Stimulated activated CD4-positive, alpha-beta T cell treated with anti-CD3 and anti-CD28 coated beads, Interleukin-1b, Interleukin-23, amount 100 ng/mL, for 4 hours (primary cell): ENCODE measurements around the gene DUX4.
"Not testable (repeated sequence)": the region's sequence is repeated elsewhere in the genome, so short reads cannot be mapped to it uniquely, and the experiment has no call there.

Experiments used
- DNase-seq, 2 donors: peaks; one replicate each; pipeline ENCODE4 v3.0.0-alpha.2; 2020; ENCODE audit warnings: low read depth in 2 of 2

DUX4 gene

GRCh38 chr4:190173428-190173827 is at the start of gene DUX4:
Gene DUX4 (plus strand): TSS chr4:190173774. CDS start chr4:190173774, 0 bp downstream.
- DNase-seq = not testable (repeated sequence)

DNA sequence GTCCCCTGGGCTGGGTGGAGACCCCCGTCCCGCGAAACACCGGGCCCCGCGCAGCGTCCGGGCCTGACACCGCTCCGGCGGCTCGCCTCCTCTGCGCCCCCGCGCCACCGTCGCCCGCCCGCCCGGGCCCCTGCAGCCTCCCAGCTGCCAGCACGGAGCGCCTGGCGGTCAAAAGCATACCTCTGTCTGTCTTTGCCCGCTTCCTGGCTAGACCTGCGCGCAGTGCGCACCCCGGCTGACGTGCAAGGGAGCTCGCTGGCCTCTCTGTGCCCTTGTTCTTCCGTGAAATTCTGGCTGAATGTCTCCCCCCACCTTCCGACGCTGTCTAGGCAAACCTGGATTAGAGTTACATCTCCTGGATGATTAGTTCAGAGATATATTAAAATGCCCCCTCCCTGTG is 1.9 kb downstream of the DUX4 start:
- not testable (repeated sequence) for DNase-seq

DNA sequence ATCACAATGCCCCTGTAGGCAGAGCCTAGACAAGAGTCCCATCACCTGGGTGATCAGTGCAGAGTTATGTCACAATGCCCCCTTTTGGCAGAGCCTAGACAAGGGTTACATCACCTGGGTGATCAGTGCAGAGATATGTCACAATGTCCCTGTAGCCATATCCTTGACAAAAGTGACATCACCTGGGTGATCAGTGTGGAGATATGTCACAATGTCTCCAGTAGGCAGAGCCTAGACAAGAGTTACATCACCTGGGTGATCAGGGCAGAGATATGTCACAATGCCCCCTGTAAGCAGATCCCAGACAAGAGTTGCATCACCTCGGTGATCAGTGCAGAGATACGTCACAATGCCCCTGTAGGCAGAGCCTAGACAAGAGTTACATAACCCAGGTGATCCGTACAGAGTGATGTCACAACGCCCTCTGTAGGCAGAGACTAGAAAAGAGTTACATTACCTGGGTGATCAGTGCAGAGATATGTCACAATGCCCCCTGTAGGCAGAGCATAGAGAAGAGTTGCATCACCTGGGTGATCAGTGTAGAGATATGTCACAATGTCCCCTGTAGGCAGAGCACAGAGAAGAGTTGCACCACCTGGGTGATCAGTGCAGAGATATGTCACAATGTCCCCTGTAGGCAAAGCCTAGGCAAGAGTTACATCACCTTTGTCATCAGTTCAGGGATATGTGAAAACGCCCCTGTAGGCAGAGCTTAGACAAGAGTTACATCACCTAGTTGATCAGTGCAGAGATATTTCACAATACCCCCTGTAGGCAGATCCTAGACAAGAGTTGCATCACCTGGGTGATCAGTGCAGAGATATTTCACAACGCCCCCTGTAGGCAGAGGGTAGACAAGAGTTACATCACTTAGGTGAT is 4.4 kb downstream of the DUX4 start:
- DNase-seq = not testable (repeated sequence)

- not testable (repeated sequence) for DNase-seq
Measured at GRCh38 chr4:190178606-190178990, 5.0 kb downstream of the DUX4 start.

- DNase-seq = not testable (repeated sequence)
Measured at GRCh38 chr4:190179030-190179739, 5.6 kb downstream of the DUX4 start.

DNA sequence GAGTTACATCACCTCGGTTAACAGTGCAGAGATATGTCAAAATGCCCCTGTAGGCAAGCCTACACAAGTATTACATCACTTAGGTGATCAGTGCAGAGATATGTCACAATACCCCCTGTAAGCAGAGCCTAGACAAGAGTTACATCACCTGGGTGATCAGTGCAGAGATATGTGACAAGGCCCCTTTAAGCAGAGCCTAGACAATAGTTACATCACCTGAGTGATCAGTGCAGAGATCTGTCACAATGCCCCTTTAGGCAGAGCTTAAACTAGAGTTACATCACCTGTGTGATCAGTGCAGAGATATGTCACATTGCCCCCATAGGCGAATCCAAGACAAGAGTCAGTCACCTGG is 6.1 kb downstream of the DUX4 start:
- DNase-seq = not testable (repeated sequence)

- not testable (repeated sequence) for DNase-seq
Measured at GRCh38 chr4:190180947-190181346, 7.4 kb downstream of the DUX4 start.

DNA sequence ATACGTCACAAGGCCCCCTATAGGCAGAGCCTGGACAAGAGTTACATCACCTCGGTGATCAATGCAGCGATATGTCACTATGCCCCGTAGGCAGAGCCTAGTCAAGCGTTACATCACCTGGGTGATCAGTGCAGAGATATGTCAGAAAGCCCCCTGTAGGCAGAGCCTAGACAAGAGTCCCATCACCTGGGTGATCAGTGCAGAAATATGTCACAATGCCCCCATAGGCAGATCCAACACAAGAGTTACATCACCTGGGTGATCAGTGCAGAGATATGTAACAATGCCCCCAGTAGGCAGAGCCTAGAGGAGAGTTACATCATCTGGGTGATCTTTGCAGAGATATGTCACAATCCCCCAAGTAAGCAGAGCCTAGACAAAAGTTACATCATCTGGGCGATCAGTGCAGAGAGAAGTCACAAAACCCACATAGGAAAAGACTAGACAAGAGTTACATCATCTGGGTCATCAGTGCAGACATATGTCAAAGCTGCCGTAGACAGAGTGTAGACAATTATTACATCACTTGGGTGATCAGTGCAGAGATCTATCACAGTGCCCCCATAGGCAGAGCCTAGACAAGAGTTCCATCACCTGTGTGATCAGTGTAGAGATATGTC is 8.0 kb downstream of the DUX4 start:
- DNase-seq = not testable (repeated sequence)

DNA sequence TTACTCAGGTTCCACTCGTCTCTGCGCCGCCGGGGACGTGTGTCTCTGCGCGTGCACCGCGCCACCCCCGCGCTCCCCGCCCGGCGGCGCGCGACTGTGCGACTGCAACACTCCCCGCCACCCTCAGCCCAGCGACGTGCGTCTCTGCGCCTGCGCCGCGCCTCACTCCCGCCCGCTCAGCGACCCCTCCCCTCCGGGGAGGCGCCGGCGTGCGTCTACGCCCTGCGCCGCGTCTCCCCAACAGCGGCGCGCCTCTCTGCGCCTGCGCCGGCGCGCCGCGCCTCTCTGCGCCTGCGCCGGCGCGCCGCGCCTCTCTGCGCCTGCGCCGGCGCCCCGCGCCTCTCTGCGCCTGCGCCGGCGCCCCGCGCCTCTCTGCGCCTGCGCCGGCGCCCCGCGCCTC is 29.9 kb downstream of the DUX4 start:
- DNase-seq = not testable (repeated sequence)
